Measurements from ENCODE around the gene STK33. TPM values are rescaled to one million over a fixed set of nuclear protein-coding genes. Genes with fewer than 3 reads are reported as not detected.
"Not testable (repeated sequence)": the region's sequence is repeated elsewhere in the genome, so short reads cannot be mapped to it uniquely, and the experiment has no call there.

Gene STK33
- total RNA-seq, 2 donors from 2014 or later: 6.1 to 6.2 TPM

GRCh38 chr11:8501836-8502235 is 92.2 kb downstream of the STK33 start:
- Mint-ChIP-seq H3K27me3 (ENCODE audit: low read depth) (no peaks in the 10 kb centered on the region), H3K27ac (no peak overlapping the region), H3K4me3 (no peak overlapping the region), H3K4me1 (ENCODE audit: low read depth) (no peaks in the 10 kb centered on the region), H3K36me3 (ENCODE audit: insufficient read depth in 2 of 2) (no peaks in the 10 kb centered on the region), H3K9me3 (peaks cover 6 to 7% of the 10 kb centered on the region in 2 donors)
- DNase-seq (no peak), ATAC-seq (replicated peaks in 1 of 2) (no peak)

DNA sequence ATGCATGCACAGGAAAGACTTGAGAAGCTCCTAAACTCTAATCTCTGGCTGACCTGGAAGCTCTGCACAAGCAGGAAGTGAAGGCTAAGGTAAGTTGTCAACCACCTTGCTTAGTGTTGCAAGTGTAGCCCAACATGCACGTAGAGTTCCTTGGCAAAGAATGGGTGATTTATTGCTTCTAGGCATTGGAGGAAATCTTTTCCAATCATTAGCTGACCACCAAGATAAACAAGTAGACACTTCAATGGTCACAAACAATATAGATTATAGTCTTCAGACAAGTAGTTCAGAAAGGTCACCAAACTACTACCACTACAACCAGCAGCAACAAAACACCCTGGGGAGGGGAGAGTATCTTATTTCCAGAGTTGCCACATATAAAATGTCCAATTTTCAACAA is 105.6 kb downstream of the STK33 start:
- H3K4me1 Mint-ChIP-seq (ENCODE audit: low read depth): no peaks in the 10 kb centered on the region
- peaks cover 9% of the 10 kb centered on the region for H3K27me3 Mint-ChIP-seq (ENCODE audit: low read depth)
- ATAC-seq (replicated peaks in 1 of 2) (no peak), DNase-seq (no peak)
- H3K9me3 Mint-ChIP-seq: peaks cover 0 to 2% of the 10 kb centered on the region in 2 donors
- no peaks in the 10 kb centered on the region for H3K36me3 Mint-ChIP-seq (ENCODE audit: insufficient read depth in 2 of 2)
- H3K4me3 Mint-ChIP-seq: no peak overlapping the region
- H3K27ac Mint-ChIP-seq: no peak overlapping the region

- Mint-ChIP-seq H3K27ac (no peak overlapping the region), H3K27me3 (ENCODE audit: low read depth) (no peaks in the 10 kb centered on the region), H3K4me3 (no peak overlapping the region), H3K4me1 (ENCODE audit: low read depth) (no peaks in the 10 kb centered on the region), H3K9me3 (no peaks in the 10 kb centered on the region), H3K36me3 (ENCODE audit: insufficient read depth in 2 of 2) (no peaks in the 10 kb centered on the region)
- no peak for ATAC-seq (replicated peaks in 1 of 2)
- no peak for DNase-seq
Measured at GRCh38 chr11:8487261-8487660, 106.8 kb downstream of the STK33 start.

- Mint-ChIP-seq H3K4me1 (ENCODE audit: low read depth) (no peaks in the 10 kb centered on the region), H3K36me3 (ENCODE audit: insufficient read depth in 2 of 2) (no peaks in the 10 kb centered on the region), H3K4me3 (no peak overlapping the region), H3K27me3 (ENCODE audit: low read depth) (no peaks in the 10 kb centered on the region), H3K27ac (no peak overlapping the region), H3K9me3 (no peaks in the 10 kb centered on the region)
- DNase-seq (no peak), ATAC-seq (replicated peaks in 1 of 2) (no peak)
Measured at GRCh38 chr11:8484251-8484650, 109.8 kb downstream of the STK33 start.

DNA sequence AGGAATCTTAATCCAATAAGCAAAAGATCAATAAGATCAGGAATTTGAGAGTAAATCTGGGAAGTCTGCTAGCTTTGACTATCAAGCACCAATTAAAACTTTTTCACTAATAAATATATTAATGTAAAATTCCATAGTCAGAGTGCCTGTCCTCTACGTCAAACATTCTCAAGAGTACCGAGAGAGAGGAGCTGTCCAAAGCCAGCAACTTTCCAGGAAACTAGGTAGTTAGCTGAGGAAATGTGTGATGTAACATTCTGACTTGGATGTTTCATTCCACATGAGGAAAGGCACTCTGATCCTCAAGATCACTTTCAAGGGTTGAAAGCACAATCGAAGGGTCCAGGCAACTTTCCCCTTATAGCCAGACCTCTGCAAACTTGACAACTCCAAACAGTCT is 113.2 kb downstream of the STK33 start:
- no peak overlapping the region for H3K4me3 Mint-ChIP-seq
- peaks cover 8% of the 10 kb centered on the region for H3K27me3 Mint-ChIP-seq (ENCODE audit: low read depth)
- ATAC-seq (replicated peaks in 1 of 2): no peak
- DNase-seq: no peak
- H3K36me3 Mint-ChIP-seq (ENCODE audit: insufficient read depth in 2 of 2): no peaks in the 10 kb centered on the region
- no peak overlapping the region for H3K27ac Mint-ChIP-seq
- H3K4me1 Mint-ChIP-seq (ENCODE audit: low read depth): no peaks in the 10 kb centered on the region
- no peaks in the 10 kb centered on the region for H3K9me3 Mint-ChIP-seq

DNA sequence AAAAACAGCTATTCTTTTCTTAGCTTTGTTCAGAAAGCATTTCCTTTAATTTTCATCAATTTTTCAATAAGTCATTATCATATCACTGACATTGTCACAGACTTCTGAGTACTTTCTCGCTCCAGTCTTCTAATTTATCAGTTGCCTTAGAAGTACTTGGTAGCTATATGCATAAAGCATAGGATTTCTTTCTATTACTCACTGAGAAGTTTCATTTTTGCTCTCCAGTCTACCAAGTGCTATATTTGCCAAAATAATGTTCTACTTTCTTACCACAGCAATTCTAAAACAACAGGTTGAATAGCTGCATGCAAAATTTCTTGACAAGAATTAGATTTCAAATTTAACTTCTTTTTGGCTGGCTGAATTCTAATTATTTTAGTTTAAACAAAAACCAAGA is 116.3 kb downstream of the STK33 start:
- ATAC-seq (replicated peaks in 1 of 2): no peak
- H3K9me3 Mint-ChIP-seq: no peaks in the 10 kb centered on the region
- H3K36me3 Mint-ChIP-seq (ENCODE audit: insufficient read depth in 2 of 2): no peaks in the 10 kb centered on the region
- DNase-seq: no peak
- no peaks in the 10 kb centered on the region for H3K4me1 Mint-ChIP-seq (ENCODE audit: low read depth)
- H3K27me3 Mint-ChIP-seq (ENCODE audit: low read depth): peaks cover 8% of the 10 kb centered on the region
- no peak overlapping the region for H3K27ac Mint-ChIP-seq
- no peak overlapping the region for H3K4me3 Mint-ChIP-seq

GRCh38 chr11:8477151-8477550 is 116.9 kb downstream of the STK33 start:
- no peak overlapping the region for H3K4me3 Mint-ChIP-seq
- H3K27me3 Mint-ChIP-seq (ENCODE audit: low read depth): peaks cover 8% of the 10 kb centered on the region
- H3K36me3 Mint-ChIP-seq (ENCODE audit: insufficient read depth in 2 of 2): no peaks in the 10 kb centered on the region
- ATAC-seq (replicated peaks in 1 of 2) (no peak), DNase-seq (no peak)
- H3K27ac Mint-ChIP-seq: no peak overlapping the region
- no peaks in the 10 kb centered on the region for H3K4me1 Mint-ChIP-seq (ENCODE audit: low read depth)
- no peaks in the 10 kb centered on the region for H3K9me3 Mint-ChIP-seq

DNA sequence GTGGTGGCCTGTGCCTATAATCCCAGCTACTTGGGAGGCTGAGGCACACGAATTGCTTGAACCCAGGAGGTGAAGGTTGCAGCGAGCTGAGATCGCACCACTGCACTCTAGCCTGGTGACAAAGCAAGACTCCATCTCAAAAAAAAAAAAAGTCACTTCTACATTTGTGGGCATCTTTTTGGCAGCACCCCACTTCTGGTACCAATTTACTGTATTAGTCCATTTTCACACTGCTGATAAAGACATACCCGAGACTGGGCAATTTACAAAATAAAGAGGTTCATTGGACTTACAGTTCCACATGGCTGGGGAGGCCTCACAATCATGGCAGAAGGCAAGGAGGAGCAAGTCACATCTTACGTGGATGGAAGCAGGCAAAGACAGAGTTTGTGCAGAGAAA is 126.2 kb downstream of the STK33 start:
- H3K36me3 Mint-ChIP-seq (ENCODE audit: insufficient read depth in 2 of 2); H3K4me3 Mint-ChIP-seq; H3K4me1 Mint-ChIP-seq (ENCODE audit: low read depth); H3K9me3 Mint-ChIP-seq; H3K27me3 Mint-ChIP-seq (ENCODE audit: low read depth); ATAC-seq (replicated peaks in 1 of 2); DNase-seq; H3K27ac Mint-ChIP-seq: not testable (repeated sequence)

- not testable (repeated sequence) for H3K36me3 Mint-ChIP-seq (ENCODE audit: insufficient read depth in 2 of 2); H3K9me3 Mint-ChIP-seq; H3K27me3 Mint-ChIP-seq (ENCODE audit: low read depth); H3K4me3 Mint-ChIP-seq; H3K4me1 Mint-ChIP-seq (ENCODE audit: low read depth); H3K27ac Mint-ChIP-seq; ATAC-seq (replicated peaks in 1 of 2); DNase-seq
Measured at GRCh38 chr11:8467356-8467755, 126.7 kb downstream of the STK33 start.

GRCh38 chr11:8466884-8467283 is 127.1 kb downstream of the STK33 start:
- ATAC-seq (replicated peaks in 1 of 2); H3K4me1 Mint-ChIP-seq (ENCODE audit: low read depth); H3K27me3 Mint-ChIP-seq (ENCODE audit: low read depth); H3K9me3 Mint-ChIP-seq; DNase-seq; H3K36me3 Mint-ChIP-seq (ENCODE audit: insufficient read depth in 2 of 2); H3K27ac Mint-ChIP-seq; H3K4me3 Mint-ChIP-seq: not testable (repeated sequence)

GRCh38 chr11:8459711-8460399 is 134.2 kb downstream of the STK33 start:
- Mint-ChIP-seq H3K27ac (no peak overlapping the region), H3K4me1 (ENCODE audit: low read depth) (no peaks in the 10 kb centered on the region), H3K9me3 (no peaks in the 10 kb centered on the region), H3K27me3 (ENCODE audit: low read depth) (no peaks in the 10 kb centered on the region), H3K4me3 (no peak overlapping the region), H3K36me3 (ENCODE audit: insufficient read depth in 2 of 2) (no peaks in the 10 kb centered on the region)
- ATAC-seq (replicated peaks in 1 of 2) (no peak), DNase-seq (no peak)

GRCh38 chr11:8442301-8442700 is 151.7 kb downstream of the STK33 start:
- ATAC-seq (replicated peaks in 1 of 2) (no peak), DNase-seq (no peak)
- Mint-ChIP-seq H3K27ac (no peak overlapping the region), H3K9me3 (no peaks in the 10 kb centered on the region), H3K27me3 (ENCODE audit: low read depth) (no peaks in the 10 kb centered on the region), H3K4me1 (ENCODE audit: low read depth) (no peaks in the 10 kb centered on the region), H3K4me3 (no peak overlapping the region), H3K36me3 (ENCODE audit: insufficient read depth in 2 of 2) (no peaks in the 10 kb centered on the region)

GRCh38 chr11:8440649-8441048 is 153.4 kb downstream of the STK33 start:
- ATAC-seq (replicated peaks in 1 of 2) (no peak), DNase-seq (no peak)
- Mint-ChIP-seq H3K4me1 (ENCODE audit: low read depth) (no peaks in the 10 kb centered on the region), H3K27ac (no peak overlapping the region), H3K4me3 (no peak overlapping the region), H3K36me3 (ENCODE audit: insufficient read depth in 2 of 2) (no peaks in the 10 kb centered on the region), H3K9me3 (no peaks in the 10 kb centered on the region), H3K27me3 (ENCODE audit: low read depth) (no peaks in the 10 kb centered on the region)

- peaks cover 7% of the 10 kb centered on the region for H3K27me3 Mint-ChIP-seq (ENCODE audit: low read depth)
- H3K36me3 Mint-ChIP-seq (ENCODE audit: insufficient read depth in 2 of 2): no peaks in the 10 kb centered on the region
- no peak overlapping the region for H3K27ac Mint-ChIP-seq
- H3K9me3 Mint-ChIP-seq: peaks cover 0 to 2% of the 10 kb centered on the region in 2 donors
- DNase-seq: no peak
- H3K4me1 Mint-ChIP-seq (ENCODE audit: low read depth): no peaks in the 10 kb centered on the region
- H3K4me3 Mint-ChIP-seq: no peak overlapping the region
- no peak for ATAC-seq (replicated peaks in 1 of 2)
Measured at GRCh38 chr11:8429483-8429882, 164.5 kb downstream of the STK33 start.

Data from activated T-cell treated with anti-CD3 and anti-CD28 coated beads, Interleukin-2, amount 50 U/mL, for 72 hours (primary cell).